Measurements from ENCODE around the gene RUSC2.
"Not testable (repeated sequence)": the region's sequence is repeated elsewhere in the genome, so short reads cannot be mapped to it uniquely, and the experiment has no call there.

The RUSC2 gene

GRCh38 chr9:35484406-35484805 is 5.5 kb upstream of the RUSC2 start:
- TF ChIP-seq CTCF (IDR thresholded peaks at IDR 0.05; ENCODE audit: borderline replicate concordance, insufficient read depth, low read depth, low read length): no peak
- H3K4me3 ChIP-seq (ENCODE audit: low read depth, low read length): no peak overlapping the region

- no peak for TF ChIP-seq CTCF (IDR thresholded peaks at IDR 0.05; ENCODE audit: borderline replicate concordance, insufficient read depth, low read depth, low read length)
- no peak overlapping the region for H3K4me3 ChIP-seq (ENCODE audit: low read depth, low read length)
Measured at GRCh38 chr9:35487081-35487480, 2.8 kb upstream of the RUSC2 start.

- H3K4me3 ChIP-seq (ENCODE audit: low read depth, low read length): no peak overlapping the region
- TF ChIP-seq CTCF (IDR thresholded peaks at IDR 0.05; ENCODE audit: borderline replicate concordance, insufficient read depth, low read depth, low read length): no peak
Measured at GRCh38 chr9:35488021-35488420, 1.9 kb upstream of the RUSC2 start.

- no peak for TF ChIP-seq CTCF (IDR thresholded peaks at IDR 0.05; ENCODE audit: borderline replicate concordance, insufficient read depth, low read depth, low read length)
Measured at GRCh38 chr9:35488566-35489312, 1.2 kb upstream of the RUSC2 start.

GRCh38 chr9:35490155-35490909 is 421 bp downstream of the RUSC2 start:
- H3K4me3 ChIP-seq (ENCODE audit: low read depth, low read length): no peak overlapping the region
- no peak for TF ChIP-seq CTCF (IDR thresholded peaks at IDR 0.05; ENCODE audit: borderline replicate concordance, insufficient read depth, low read depth, low read length)

More at GRCh38 chr9:35488566-35489312, 1.2 kb upstream of the RUSC2 start:
- no peak overlapping the region for H3K4me3 ChIP-seq (ENCODE audit: low read depth, low read length)

GRCh38 chr9:35490910-35491465 is 1.1 kb downstream of the RUSC2 start:
- no peak for TF ChIP-seq CTCF (IDR thresholded peaks at IDR 0.05; ENCODE audit: borderline replicate concordance, insufficient read depth, low read depth, low read length)
- H3K4me3 ChIP-seq (ENCODE audit: low read depth, low read length): no peak overlapping the region

GRCh38 chr9:35493119-35493518 is 3.2 kb downstream of the RUSC2 start:
- H3K4me3 ChIP-seq (ENCODE audit: low read depth, low read length): not testable (repeated sequence)
